ENCODE results near the gene MPST.

MPST gene

GRCh38 chr22:37019309-37020191 lies at the start of gene MPST, which contains the start of gene TST:
TSS of gene MPST (plus strand) at chr22:37019742. CDS start at chr22:37019837, 95 bp downstream.
TSS of gene TST (minus strand) at chr22:37019447. CDS start at chr22:37018732, 715 bp downstream.
- H3K27me3 ChIP-seq (ENCODE audit: control insufficient read depth in 2 of 2, insufficient read depth in 2 of 2, low read length in 2 of 2): no peaks in the 10 kb centered on the region
- peaks cover 53 to 68% of the 10 kb centered on the region in 2 donors for H3K4me1 ChIP-seq (ENCODE audit: control insufficient read depth in 2 of 2, insufficient read depth in 2 of 2, low read length in 2 of 2)
- peak within 1 kb of the TSS; percentile 78 to 84 for H3K4me3 ChIP-seq (ENCODE audit: low read length in 2 of 2)
- peak within 1 kb of the TSS; percentile 96 to 98 for H3K27ac ChIP-seq (ENCODE audit: low read depth in 2 of 2, low read length in 2 of 2)
- peaks cover 7 to 13% of the 10 kb centered on the region in 2 donors for H3K36me3 ChIP-seq (ENCODE audit: control insufficient read depth in 2 of 2, insufficient read depth in 2 of 2, low read length in 2 of 2)
- H3K9me3 ChIP-seq (ENCODE audit: control insufficient read depth in 2 of 2, low read length in 2 of 2): no peaks in the 10 kb centered on the region
- H3K9ac ChIP-seq (ENCODE audit: low read depth in 1 of 2, low read length in 2 of 2): peak within 1 kb of the TSS; percentile 86 to 97

DNA sequence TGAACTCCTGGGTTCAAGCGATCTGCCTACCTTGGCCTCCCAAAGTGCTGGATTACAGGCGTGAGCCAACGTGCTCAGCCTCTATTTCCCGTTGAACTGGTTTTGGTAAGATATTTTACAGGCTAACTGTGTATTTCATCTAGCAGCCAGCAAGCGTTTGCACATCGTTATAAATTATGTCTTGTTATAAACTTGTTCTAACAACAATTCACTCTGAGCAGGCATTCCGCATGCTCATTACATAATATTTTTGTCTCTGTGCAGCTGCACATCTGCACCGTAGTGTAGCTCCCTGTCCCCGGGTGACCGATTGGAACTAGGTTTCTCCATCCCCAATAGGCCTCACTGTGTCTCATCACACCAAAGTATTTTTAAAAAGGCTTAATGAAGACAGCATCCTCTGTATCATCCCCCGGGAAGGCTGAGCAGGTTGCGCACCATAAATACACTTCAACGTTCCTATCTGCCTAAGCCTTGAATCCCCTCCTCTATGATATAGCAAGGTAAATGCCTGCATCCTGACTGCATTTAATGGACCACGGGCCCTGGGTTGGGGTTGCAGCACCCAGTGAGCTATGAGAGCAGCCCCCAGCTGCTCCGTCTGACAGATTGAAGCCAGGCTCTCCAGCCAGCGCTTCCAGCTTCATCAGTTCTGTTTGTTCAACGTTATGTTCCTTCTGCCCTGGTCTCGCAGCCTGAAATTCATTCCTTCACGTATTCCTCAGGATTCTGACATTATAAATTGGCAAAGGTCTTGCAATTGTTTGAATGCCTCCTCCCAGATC lies 48.0 kb upstream of the MPST start:
- Histone ChIP-seq H3K36me3 (ENCODE audit: control insufficient read depth in 2 of 2, insufficient read depth in 2 of 2, low read length in 2 of 2) (no peaks in the 10 kb centered on the region), H3K4me1 (ENCODE audit: control insufficient read depth in 2 of 2, insufficient read depth in 2 of 2, low read length in 2 of 2) (peaks cover 0 to 4% of the 10 kb centered on the region in 2 donors), H3K27ac (ENCODE audit: low read depth in 2 of 2, low read length in 2 of 2) (peak overlapping the region in 1 of 2 donors; percentile 32), H3K4me3 (ENCODE audit: low read length in 2 of 2) (no peak overlapping the region), H3K9ac (ENCODE audit: low read depth in 1 of 2, low read length in 2 of 2) (no peak overlapping the region), H3K27me3 (ENCODE audit: control insufficient read depth in 2 of 2, insufficient read depth in 2 of 2, low read length in 2 of 2) (no peaks in the 10 kb centered on the region), H3K9me3 (ENCODE audit: control insufficient read depth in 2 of 2, low read length in 2 of 2) (no peaks in the 10 kb centered on the region)

GRCh38 chr22:36976606-36977005 lies 42.9 kb upstream of the MPST start:
- Histone ChIP-seq H3K4me1 (ENCODE audit: control insufficient read depth in 2 of 2, insufficient read depth in 2 of 2, low read length in 2 of 2) (peaks cover 3 to 4% of the 10 kb centered on the region in 2 donors), H3K27ac (ENCODE audit: low read depth in 2 of 2, low read length in 2 of 2) (no peak overlapping the region), H3K9me3 (ENCODE audit: control insufficient read depth in 2 of 2, low read length in 2 of 2) (no peaks in the 10 kb centered on the region), H3K36me3 (ENCODE audit: control insufficient read depth in 2 of 2, insufficient read depth in 2 of 2, low read length in 2 of 2) (no peaks in the 10 kb centered on the region), H3K4me3 (ENCODE audit: low read length in 2 of 2) (no peak overlapping the region), H3K27me3 (ENCODE audit: control insufficient read depth in 2 of 2, insufficient read depth in 2 of 2, low read length in 2 of 2) (no peaks in the 10 kb centered on the region), H3K9ac (ENCODE audit: low read depth in 1 of 2, low read length in 2 of 2) (no peak overlapping the region)

DNA sequence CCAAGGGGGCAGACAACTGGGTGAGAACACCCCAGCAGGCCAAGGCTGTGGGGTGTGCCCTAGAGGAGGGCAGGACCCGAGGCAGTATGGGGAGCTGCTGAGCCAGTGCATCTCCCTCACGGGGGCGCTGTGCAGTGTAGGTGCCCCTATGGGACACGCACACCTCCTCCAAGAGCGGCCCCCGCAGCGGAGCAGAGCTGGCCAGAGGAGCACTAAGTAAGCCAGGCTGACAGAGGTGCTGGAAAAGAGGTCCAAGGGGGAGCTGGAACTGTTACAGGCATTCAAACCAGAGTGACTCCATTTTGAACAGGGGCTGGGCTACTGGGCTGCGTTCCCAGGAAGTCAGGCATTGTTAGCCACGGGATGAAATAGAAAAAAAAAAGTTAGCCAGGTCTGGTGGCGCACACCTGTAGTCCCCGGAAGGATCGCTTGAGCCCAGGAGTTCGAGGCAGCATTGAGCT lies 42.1 kb upstream of the MPST start:
- H3K27ac ChIP-seq (ENCODE audit: low read depth in 2 of 2, low read length in 2 of 2): peak overlapping the region in 1 of 2 donors; percentile 23
- H3K4me1 ChIP-seq (ENCODE audit: control insufficient read depth in 2 of 2, insufficient read depth in 2 of 2, low read length in 2 of 2): peaks cover 3 to 4% of the 10 kb centered on the region in 2 donors
- H3K4me3 ChIP-seq (ENCODE audit: low read length in 2 of 2): peak overlapping the region; percentile 62 to 69
- peaks cover 0 to under 1% of the 10 kb centered on the region in 2 donors for H3K27me3 ChIP-seq (ENCODE audit: control insufficient read depth in 2 of 2, insufficient read depth in 2 of 2, low read length in 2 of 2)
- no peaks in the 10 kb centered on the region for H3K9me3 ChIP-seq (ENCODE audit: control insufficient read depth in 2 of 2, low read length in 2 of 2)
- H3K9ac ChIP-seq (ENCODE audit: low read depth in 1 of 2, low read length in 2 of 2): peak overlapping the region; percentile 56 to 66
- H3K36me3 ChIP-seq (ENCODE audit: control insufficient read depth in 2 of 2, insufficient read depth in 2 of 2, low read length in 2 of 2): no peaks in the 10 kb centered on the region

GRCh38 chr22:36977947-36978660 lies 41.4 kb upstream of the MPST start:
- peaks cover 3 to 4% of the 10 kb centered on the region in 2 donors for H3K4me1 ChIP-seq (ENCODE audit: control insufficient read depth in 2 of 2, insufficient read depth in 2 of 2, low read length in 2 of 2)
- peak overlapping the region in 1 of 2 donors; percentile 23 for H3K27ac ChIP-seq (ENCODE audit: low read depth in 2 of 2, low read length in 2 of 2)
- no peaks in the 10 kb centered on the region for H3K36me3 ChIP-seq (ENCODE audit: control insufficient read depth in 2 of 2, insufficient read depth in 2 of 2, low read length in 2 of 2)
- H3K9ac ChIP-seq (ENCODE audit: low read depth in 1 of 2, low read length in 2 of 2): peak overlapping the region; percentile 56 to 66
- H3K4me3 ChIP-seq (ENCODE audit: low read length in 2 of 2): peak overlapping the region; percentile 62 to 69
- H3K27me3 ChIP-seq (ENCODE audit: control insufficient read depth in 2 of 2, insufficient read depth in 2 of 2, low read length in 2 of 2): peaks cover 0 to 5% of the 10 kb centered on the region in 2 donors
- H3K9me3 ChIP-seq (ENCODE audit: control insufficient read depth in 2 of 2, low read length in 2 of 2): no peaks in the 10 kb centered on the region

GRCh38 chr22:36979016-36979910 lies 40.3 kb upstream of the MPST start:
- H3K4me3 ChIP-seq (ENCODE audit: low read length in 2 of 2): no peak overlapping the region
- H3K36me3 ChIP-seq (ENCODE audit: control insufficient read depth in 2 of 2, insufficient read depth in 2 of 2, low read length in 2 of 2): no peaks in the 10 kb centered on the region

GRCh38 chr22:36981247-36981775 lies 38.2 kb upstream of the MPST start:
- Histone ChIP-seq H3K9ac (ENCODE audit: low read depth in 1 of 2, low read length in 2 of 2) (no peak overlapping the region), H3K27me3 (ENCODE audit: control insufficient read depth in 2 of 2, insufficient read depth in 2 of 2, low read length in 2 of 2) (peaks cover 0 to 5% of the 10 kb centered on the region in 2 donors), H3K36me3 (ENCODE audit: control insufficient read depth in 2 of 2, insufficient read depth in 2 of 2, low read length in 2 of 2) (no peaks in the 10 kb centered on the region), H3K4me3 (ENCODE audit: low read length in 2 of 2) (no peak overlapping the region), H3K4me1 (ENCODE audit: control insufficient read depth in 2 of 2, insufficient read depth in 2 of 2, low read length in 2 of 2) (peaks cover 3 to 4% of the 10 kb centered on the region in 2 donors), H3K27ac (ENCODE audit: low read depth in 2 of 2, low read length in 2 of 2) (no peak overlapping the region), H3K9me3 (ENCODE audit: control insufficient read depth in 2 of 2, low read length in 2 of 2) (peaks cover 5 to 8% of the 10 kb centered on the region in 2 donors)

More at GRCh38 chr22:36979016-36979910, 40.3 kb upstream of the MPST start:
- no peak overlapping the region for H3K9ac ChIP-seq (ENCODE audit: low read depth in 1 of 2, low read length in 2 of 2)
- H3K4me1 ChIP-seq (ENCODE audit: control insufficient read depth in 2 of 2, insufficient read depth in 2 of 2, low read length in 2 of 2): peaks cover 3 to 4% of the 10 kb centered on the region in 2 donors
- no peaks in the 10 kb centered on the region for H3K9me3 ChIP-seq (ENCODE audit: control insufficient read depth in 2 of 2, low read length in 2 of 2)
- H3K27me3 ChIP-seq (ENCODE audit: control insufficient read depth in 2 of 2, insufficient read depth in 2 of 2, low read length in 2 of 2): peaks cover 0 to 5% of the 10 kb centered on the region in 2 donors
- H3K27ac ChIP-seq (ENCODE audit: low read depth in 2 of 2, low read length in 2 of 2): no peak overlapping the region

DNA sequence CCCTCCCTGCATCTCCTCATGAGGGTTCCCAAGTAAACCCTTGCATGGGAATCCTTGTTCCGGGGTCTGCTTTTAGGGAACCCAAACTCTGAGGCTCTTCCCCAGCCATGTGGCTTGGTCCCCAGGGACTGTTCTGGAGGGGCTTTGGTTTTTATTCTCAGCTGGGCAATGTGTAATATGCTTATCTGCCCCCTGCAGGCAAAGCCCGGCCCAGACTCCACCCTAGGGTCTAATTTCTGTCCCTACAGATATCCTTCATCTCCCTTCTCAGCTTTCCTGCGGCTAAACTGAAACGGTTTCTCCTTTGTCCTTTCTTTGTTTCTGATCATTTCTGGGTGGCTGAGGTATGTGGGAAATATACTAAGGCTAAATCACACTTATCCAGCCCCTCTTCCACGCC lies 37.4 kb upstream of the MPST start:
- Histone ChIP-seq H3K27ac (ENCODE audit: low read depth in 2 of 2, low read length in 2 of 2) (no peak overlapping the region), H3K9me3 (ENCODE audit: control insufficient read depth in 2 of 2, low read length in 2 of 2) (peaks cover 5 to 9% of the 10 kb centered on the region in 2 donors), H3K4me1 (ENCODE audit: control insufficient read depth in 2 of 2, insufficient read depth in 2 of 2, low read length in 2 of 2) (peaks cover 3 to 4% of the 10 kb centered on the region in 2 donors), H3K4me3 (ENCODE audit: low read length in 2 of 2) (no peak overlapping the region), H3K27me3 (ENCODE audit: control insufficient read depth in 2 of 2, insufficient read depth in 2 of 2, low read length in 2 of 2) (peaks cover 0 to 5% of the 10 kb centered on the region in 2 donors), H3K9ac (ENCODE audit: low read depth in 1 of 2, low read length in 2 of 2) (no peak overlapping the region), H3K36me3 (ENCODE audit: control insufficient read depth in 2 of 2, insufficient read depth in 2 of 2, low read length in 2 of 2) (no peaks in the 10 kb centered on the region)
